GM21390 (cell line): ENCODE data around the gene A1CF.
"Not testable (repeated sequence)": the region's sequence is repeated elsewhere in the genome, so short reads cannot be mapped to it uniquely, and the experiment has no call there.

ENCODE experiments used
- ATAC-seq: cut with Tn5 transposase; IDR thresholded peaks from one replicate; pipeline ENCODE4 v1.9.1; 2021; ENCODE audit not compliant: unreplicated experiment

A1CF gene

GRCh38 chr10:50885097-50885859, at the start of gene A1CF:
A1CF (minus strand) TSS chr10:50885627; CDS start chr10:50859940, 25,687 bp downstream.
- ATAC-seq: no peak

- no peak for ATAC-seq
Measured at GRCh38 chr10:50931948-50932431, 46.6 kb upstream of the A1CF start.

GRCh38 chr10:50929670-50930069, 44.2 kb upstream of the A1CF start:
- no peak for ATAC-seq

GRCh38 chr10:50928190-50928552, 42.7 kb upstream of the A1CF start:
- ATAC-seq: no peak

GRCh38 chr10:50927522-50928189, 42.2 kb upstream of the A1CF start:
- ATAC-seq: no peak

GRCh38 chr10:50923471-50923870, 38.0 kb upstream of the A1CF start:
- ATAC-seq: not testable (repeated sequence)

- ATAC-seq: no peak
Measured at GRCh38 chr10:50919010-50919409, 33.6 kb upstream of the A1CF start.

GRCh38 chr10:50918529-50918928, 33.1 kb upstream of the A1CF start:
- ATAC-seq: no peak

- no peak for ATAC-seq
Measured at GRCh38 chr10:50917486-50917885, 32.1 kb upstream of the A1CF start.

GRCh38 chr10:50909334-50910014, 24.0 kb upstream of the A1CF start:
- ATAC-seq: no peak

- no peak for ATAC-seq
Measured at GRCh38 chr10:50908366-50908765, 22.9 kb upstream of the A1CF start.

- not testable (repeated sequence) for ATAC-seq
Measured at GRCh38 chr10:50905797-50906196, 20.4 kb upstream of the A1CF start.

- ATAC-seq: no peak
Measured at GRCh38 chr10:50896721-50897120, 11.3 kb upstream of the A1CF start.

- ATAC-seq: no peak
Measured at GRCh38 chr10:50894312-50894711, 8.9 kb upstream of the A1CF start.

- no peak for ATAC-seq
Measured at GRCh38 chr10:50892467-50892866, 7.0 kb upstream of the A1CF start.

- ATAC-seq: no peak
Measured at GRCh38 chr10:50884302-50884701, 1.1 kb downstream of the A1CF start.

- no peak for ATAC-seq
Measured at GRCh38 chr10:50883629-50884028, 1.8 kb downstream of the A1CF start.

- no peak for ATAC-seq
Measured at GRCh38 chr10:50882540-50882983, 2.9 kb downstream of the A1CF start.

GRCh38 chr10:50881046-50881445, 4.4 kb downstream of the A1CF start:
- ATAC-seq: not testable (repeated sequence)

- no peak for ATAC-seq
Measured at GRCh38 chr10:50876429-50876828, 9.0 kb downstream of the A1CF start.

- ATAC-seq: no peak
Measured at GRCh38 chr10:50874723-50875122, 10.7 kb downstream of the A1CF start.

GRCh38 chr10:50866317-50866716, 19.1 kb downstream of the A1CF start:
- no peak for ATAC-seq
